ENCODE results near the gene HSD17B14. TPM values are rescaled to one million over a fixed set of nuclear protein-coding genes. Genes with fewer than 3 reads are reported as not detected.
A peak's percentile ranks its signal among the peaks of the same experiment; 100 is the strongest.

HSD17B14 gene
- total and polyA plus RNA-seq, 2 of the 13 experiments (the other 11 are each of a cell fraction or from before 2014, with no cell fraction given), result 0.58 to 1.2 TPM

GRCh38 chr19:48835734-48836088, 580 bp downstream of the HSD17B14 start (continued):
- TF ChIP-seq HIVEP1 (CRISPR knock-in tag; IDR thresholded peaks at IDR 0.05) (no peak), HOMEZ (CRISPR knock-in tag; IDR thresholded peaks at IDR 0.05; ENCODE audit: low read depth) (no peak), MAF1 (CRISPR knock-in tag; IDR thresholded peaks at IDR 0.05; ENCODE audit: borderline replicate concordance) (no peak), USF2 (IDR thresholded peaks at IDR 0.05; ENCODE audit: low read depth, low read length) (peak; percentile 70), USF2 (CRISPR knock-in tag; IDR thresholded peaks at IDR 0.05; ENCODE audit: borderline replicate concordance) (peak; percentile 77; the same call in 1 of the 2 replicates), MTF1 (CRISPR knock-in tag; IDR thresholded peaks at IDR 0.05) (no peak), SNRNP70 (IDR thresholded peaks at IDR 0.05; ENCODE audit: low read depth, low read length) (no peak), NFAT5 (CRISPR knock-in tag; IDR thresholded peaks at IDR 0.05) (no peak), THAP11 (CRISPR knock-in tag; IDR thresholded peaks at IDR 0.05) (peak; percentile 91), FOXP1 (IDR thresholded peaks at IDR 0.05) (no peak), FOXP1 (CRISPR knock-in tag; IDR thresholded peaks at IDR 0.05) (no peak), ZNF577 (CRISPR knock-in tag; IDR thresholded peaks at IDR 0.05; ENCODE audit: borderline replicate concordance, low read depth) (no peak), GPBP1L1 (CRISPR knock-in tag; IDR thresholded peaks at IDR 0.05) (no peak), FOXO1 (CRISPR knock-in tag; IDR thresholded peaks at IDR 0.05) (no peak; the same call in 1 of the 2 replicates), ZNF841 (CRISPR knock-in tag; IDR thresholded peaks at IDR 0.05; ENCODE audit: borderline replicate concordance) (no peak), ZBTB25 (CRISPR knock-in tag; IDR thresholded peaks at IDR 0.05) (no peak), ZNF280B (CRISPR knock-in tag; IDR thresholded peaks at IDR 0.05; ENCODE audit: borderline replicate concordance) (no peak), CHD4 (IDR thresholded peaks at IDR 0.05; ENCODE audit: borderline replicate concordance, low read length) (no peak)

All from HepG2 (cell line).